AG04450 (cell line): ENCODE results near the gene FBXW8. TPM values are rescaled to one million over a fixed set of nuclear protein-coding genes. Genes with fewer than 3 reads are reported as not detected.

Experiments
- CTCF ChIA-PET: fragments of 300-600, 350-600 bp; formaldehyde crosslinking; extraction: SDS; loops from one replicate; lab custom pipeline; 2022; ENCODE audit warnings: antibody characterized with exemption, inconsistent platforms; lab: Charles Lee
- POLR2A ChIA-PET: fragments of 350-600 bp; formaldehyde crosslinking; extraction: SDS; loops from one replicate; lab custom pipeline; 2021; ENCODE audit warnings: antibody characterized with exemption, inconsistent platforms; lab: Yijun Ruan, JAX
- DNase-seq: peaks from one replicate; pipeline ENCODE4 v3.0.0-alpha.2; 2011; ENCODE audit warnings: low read depth, low spot score
- H3K27ac ChIP-seq: one replicate; pipeline ENCODE4 v1.5.1; 2012; ENCODE audit warnings: low read depth, low read length, control low read depth
- H3K27me3 ChIP-seq: one replicate; pipeline ENCODE4 v1.6.0; 2012; ENCODE audit warnings: low read length; ENCODE audit not compliant: control insufficient read depth, insufficient read depth
- H3K4me3 ChIP-seq: 2 replicates; pipeline ENCODE4 v1.5.1; 2011; ENCODE audit warnings: mild to moderate bottlenecking, low read depth, low read length, control low read depth
- H3K9me3 ChIP-seq: 2 replicates; pipeline ENCODE4 v1.5.1; 2012; ENCODE audit warnings: low read length; ENCODE audit not compliant: control insufficient read depth, insufficient read depth
- CTCF ChIP-seq: IDR thresholded peaks from 2 replicates; pipeline ENCODE4 v1.5.1; 2011; ENCODE audit warnings: low read depth, low read length, control low read depth, inconsistent platforms
- polyA plus RNA-seq: library from polyadenylated mRNA; depleted of rRNA; stranded (reverse); fragments of >200 nt; gene quantifications from 2 replicates; pipeline ENCODE4 v1.2.3, GENCODE V29; 2011

FBXW8 gene
- polyA plus RNA-seq, 1 experiment = 23.0 TPM

- no peak for TF ChIP-seq CTCF
- no peak for DNase-seq
- no peak overlapping the region for H3K4me3 ChIP-seq
- H3K9me3 ChIP-seq = no peaks in the 10 kb centered on the region
- POLR2A ChIA-PET = no interaction called here
- no peak overlapping the region for H3K27ac ChIP-seq
- H3K27me3 ChIP-seq = no peaks in the 10 kb centered on the region
- CTCF ChIA-PET = interaction anchor here (0.6 kb wide), 2 partner anchors 9 to 51 kb away, joined by 7 read pairs; no protein-coding TSS in a partner anchor
These were observed 65.1 kb downstream of the FBXW8 start for GRCh38 chr12:116975779-116976393.

- CTCF ChIA-PET = no interaction called here
These were observed 67.0 kb downstream of the FBXW8 start for GRCh38 chr12:116977465-116978380.

GRCh38 chr12:116978791-116979508 lies 68.2 kb downstream of the FBXW8 start:
- CTCF ChIA-PET = no interaction called here
- Histone ChIP-seq H3K4me3 (no peak overlapping the region), H3K9me3 (no peaks in the 10 kb centered on the region), H3K27ac (no peak overlapping the region), H3K27me3 (no peaks in the 10 kb centered on the region)
- POLR2A ChIA-PET = interaction anchor here (1.3 kb wide), 1 partner anchor 12 kb away, joined by 3 read pairs; no protein-coding TSS in a partner anchor
- no peak for TF ChIP-seq CTCF
- no peak for DNase-seq

More at GRCh38 chr12:116977465-116978380, 67.0 kb downstream of the FBXW8 start:
- DNase-seq = no peak
- POLR2A ChIA-PET = interaction anchor here (1.3 kb wide), 1 partner anchor 13 kb away, joined by 3 read pairs; no protein-coding TSS in a partner anchor
- Histone ChIP-seq H3K27me3 (no peaks in the 10 kb centered on the region), H3K9me3 (no peaks in the 10 kb centered on the region), H3K4me3 (no peak overlapping the region), H3K27ac (no peak overlapping the region)
- TF ChIP-seq CTCF = no peak

GRCh38 chr12:116980083-116980482 lies 69.3 kb downstream of the FBXW8 start:
- no peak for DNase-seq
- Histone ChIP-seq H3K27me3 (no peaks in the 10 kb centered on the region), H3K9me3 (no peaks in the 10 kb centered on the region), H3K4me3 (no peak overlapping the region), H3K27ac (no peak overlapping the region)
- no peak for TF ChIP-seq CTCF
- ChIA-PET POLR2A (no interaction called here), CTCF (no interaction called here)
